PC-3 (cell line): Measurements from ENCODE around the gene ZNF324B. TPM values are rescaled to one million over a fixed set of nuclear protein-coding genes. Genes with fewer than 3 reads are reported as not detected.

Source experiments
- ATAC-seq: fragments of 200-7000 bp; cut with Tn5 transposase; 2 replicates; pipeline ENCODE4 v1.9.1; 2020; ENCODE audit warnings: mild to moderate bottlenecking, moderate library complexity
- BruUV-seq: library from RNA; stranded (reverse); fragments of 400-500 nt; replicated peaks from 2 replicates; lab custom pipeline; 2021; lab: Mats Ljungman, UMichigan
- CTCF ChIA-PET: fragments of 300-600 bp; sonication (Branson Sonifier 250); formaldehyde crosslinking; loops from one replicate; lab custom pipeline; 2022; ENCODE audit warnings: antibody characterized with exemption; lab: Charles Lee
- POLR2A ChIA-PET: fragments of 300-600 bp; sonication (Branson Sonifier 250); formaldehyde crosslinking; loops from one replicate; lab custom pipeline; 2022; ENCODE audit warnings: antibody characterized with exemption; ENCODE audit not compliant: unreplicated experiment; lab: Charles Lee
- DNase-seq: peaks from one replicate; pipeline ENCODE4 v3.0.0-alpha.2; 2015
- H2AFZ ChIP-seq: fragments of 300-600 bp; sonication (generic); 2 replicates; pipeline ENCODE4 v1.6.0; 2016; ENCODE audit warnings: antibody characterized with exemption, low read length
- H3F3A ChIP-seq: fragments of 300-600 bp; sonication (generic); one replicate; pipeline ENCODE4 v1.6.0; 2017; ENCODE audit warnings: antibody characterized with exemption, low read length, control low read depth, mild to moderate bottlenecking; ENCODE audit not compliant: unreplicated experiment
- H3K27ac ChIP-seq: fragments of 300-600 bp; sonication (generic); 2 replicates; pipeline ENCODE4 v1.5.1; 2016; ENCODE audit warnings: mild to moderate bottlenecking, low read length
- H3K27me3 ChIP-seq: fragments of 300-600 bp; sonication (generic); 2 replicates; pipeline ENCODE4 v1.6.1; 2016; ENCODE audit warnings: low read length, mixed read lengths
- H3K36me3 ChIP-seq: fragments of 300-600 bp; sonication (generic); 2 replicates; pipeline ENCODE4 v1.6.1; 2016; ENCODE audit warnings: low read depth, mixed run types, low read length, mixed read lengths
- H3K4me1 ChIP-seq: fragments of 300-600 bp; sonication (generic); 2 replicates; pipeline ENCODE4 v1.5.1; 2016; ENCODE audit warnings: low read length; ENCODE audit not compliant: insufficient read depth
- H3K4me2 ChIP-seq: fragments of 300-600 bp; sonication (generic); 2 replicates; pipeline ENCODE4 v1.6.0; 2016; ENCODE audit warnings: low read length
- H3K4me3 ChIP-seq: fragments of 300-600 bp; sonication (generic); 2 replicates; pipeline ENCODE4 v1.5.1; 2016; ENCODE audit warnings: mild to moderate bottlenecking, low read length, mixed read lengths
- H3K79me2 ChIP-seq: fragments of 300-600 bp; sonication (generic); 2 replicates; pipeline ENCODE4 v1.6.1; 2017; ENCODE audit warnings: low read length, mixed read lengths
- H3K9ac ChIP-seq: fragments of 300-600 bp; sonication (generic); 2 replicates; pipeline ENCODE4 v1.6.0; 2016; ENCODE audit warnings: mild to moderate bottlenecking, low read length
- H3K9me2 ChIP-seq: fragments of 300-600 bp; sonication (generic); replicated peaks from 2 replicates; pipeline ENCODE4 v1.6.1; 2016; ENCODE audit warnings: mixed run types, low read length, mixed read lengths
- H3K9me3 ChIP-seq: fragments of 300-600 bp; sonication (generic); 2 replicates; pipeline ENCODE4 v1.6.1; 2016; ENCODE audit warnings: low read length, mixed read lengths
- H4K20me1 ChIP-seq: fragments of 300-600 bp; sonication (generic); 2 replicates; pipeline ENCODE4 v1.6.1; 2016; ENCODE audit warnings: low read length, mixed read lengths
- CTCF ChIP-seq: fragments of 300-600 bp; sonication (generic); conservative IDR thresholded peaks from 2 replicates; pipeline ENCODE4 v1.5.1; 2017; ENCODE audit warnings: antibody characterized with exemption, low read depth, mild to moderate bottlenecking, low read length
- EZH2 ChIP-seq: fragments of 300-600 bp; sonication (generic); IDR thresholded peaks from one replicate; pipeline ENCODE4 v1.6.1; 2017; ENCODE audit warnings: antibody characterized with exemption, mild to moderate bottlenecking, low read length; ENCODE audit not compliant: unreplicated experiment
- EZH2phosphoT487 ChIP-seq: fragments of 300-600 bp; sonication (generic); IDR thresholded peaks from 2 replicates; pipeline ENCODE4 v1.6.1; 2018; ENCODE audit warnings: mild to moderate bottlenecking, antibody characterized with exemption, low read length, borderline replicate concordance
- intact Hi-C: fragments of 100-400 bp; cut with micrococcal nuclease; formaldehyde crosslinking; loops from 2 replicates; pipeline ENCODE4 v1.9.0; 2023
- total RNA-seq: library from RNA; depleted of rRNA; stranded (reverse); fragments of >200 nt; gene quantifications from 2 replicates; pipeline ENCODE4 v1.2.3, GENCODE V29; 2014

Gene ZNF324B
- total RNA-seq, 1 experiment from 2014 or later: 11.2 TPM

DNA sequence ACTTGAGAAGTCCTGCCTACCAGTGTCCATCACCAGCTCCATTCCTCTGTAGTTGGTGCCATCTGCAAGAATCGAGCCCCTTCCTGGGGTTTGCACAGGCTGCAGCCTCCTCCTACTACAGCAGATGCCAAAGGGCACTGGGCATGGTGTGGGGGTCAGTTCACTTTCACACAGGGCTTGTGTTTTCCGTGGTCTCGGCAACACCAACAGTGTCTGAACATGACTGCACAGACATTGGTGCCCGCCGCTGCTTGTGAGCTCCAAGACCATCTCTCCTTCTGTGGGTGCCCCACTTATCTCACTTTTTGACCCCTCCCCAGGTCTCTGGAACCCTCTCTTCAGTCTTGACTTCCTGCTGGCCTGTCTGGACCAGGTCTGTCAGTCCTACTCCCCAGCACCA, 40.0 kb downstream of the ZNF324B start:
- Histone ChIP-seq H2AFZ (no peak overlapping the region), H3K27ac (no peak overlapping the region), H3K9ac (no peak overlapping the region), H3K9me2 (no peaks in the 10 kb centered on the region), H3F3A (no peaks in the 10 kb centered on the region), H4K20me1 (no peaks in the 10 kb centered on the region), H3K36me3 (no peaks in the 10 kb centered on the region), H3K4me1 (no peaks in the 10 kb centered on the region), H3K4me3 (no peak overlapping the region), H3K27me3 (no peaks in the 10 kb centered on the region), H3K4me2 (no peak overlapping the region), H3K79me2 (peaks cover 26% of the 10 kb centered on the region), H3K9me3 (no peaks in the 10 kb centered on the region)
- intact Hi-C loops: no loop called here
- ATAC-seq (no peak), DNase-seq (no peak)
- TF ChIP-seq CTCF (no peak), EZH2phosphoT487 (no peak), EZH2 (no peak)
- BruUV-seq: no TSS peak
- CTCF ChIA-PET: no interaction called here
- POLR2A ChIA-PET: no interaction called here

DNA sequence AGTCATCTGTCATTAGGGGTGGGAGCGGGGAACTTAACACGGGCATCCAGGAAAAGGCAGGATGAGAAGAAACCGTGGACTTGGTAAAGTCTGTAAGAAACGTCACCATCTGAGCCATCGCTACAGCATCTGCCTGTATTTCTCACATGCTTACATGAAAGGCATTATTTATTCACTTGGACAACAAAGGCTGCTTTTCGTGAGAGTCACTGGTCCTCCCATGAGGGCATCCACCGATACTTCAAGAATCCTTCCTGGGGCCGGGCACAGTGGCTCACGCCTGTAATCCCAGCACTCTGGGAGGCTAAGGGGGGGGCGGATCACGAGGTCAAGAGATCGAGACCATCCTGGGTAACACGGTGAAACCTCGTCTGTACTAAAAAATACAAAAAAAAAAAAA, 40.8 kb downstream of the ZNF324B start:
- BruUV-seq: no TSS peak
- no peaks in the 10 kb centered on the region for H3K9me3 ChIP-seq
- ChIA-PET CTCF (no interaction called here), POLR2A (interaction anchor here (0.7 kb wide), 1 partner anchor 63 kb away, joined by 8 read pairs; the partner anchor contains the start of gene CHMP2A)
- no peak for ATAC-seq
- no peaks in the 10 kb centered on the region for H3K27me3 ChIP-seq
- H3F3A ChIP-seq: no peaks in the 10 kb centered on the region
- peaks cover 35% of the 10 kb centered on the region for H3K79me2 ChIP-seq
- no peak overlapping the region for H3K4me2 ChIP-seq
- H3K4me1 ChIP-seq: no peaks in the 10 kb centered on the region
- no peak for DNase-seq
- H3K27ac ChIP-seq: no peak overlapping the region
- H4K20me1 ChIP-seq: no peaks in the 10 kb centered on the region
- no peaks in the 10 kb centered on the region for H3K9me2 ChIP-seq
- no peak overlapping the region for H3K4me3 ChIP-seq
- no peaks in the 10 kb centered on the region for H3K36me3 ChIP-seq
- TF ChIP-seq CTCF (no peak), EZH2phosphoT487 (no peak), EZH2 (no peak)
- no peak overlapping the region for H3K9ac ChIP-seq
- H2AFZ ChIP-seq: no peak overlapping the region
- intact Hi-C loops: no loop called here

GRCh38 chr19:58497634-58498170, 46.3 kb downstream of the ZNF324B start:
- intact Hi-C loops: no loop called here
- ATAC-seq (no peak), DNase-seq (no peak)
- Histone ChIP-seq H3K36me3 (no peaks in the 10 kb centered on the region), H3K9me2 (no peaks in the 10 kb centered on the region), H3K4me3 (peak overlapping the region; percentile 69), H3K79me2 (peaks cover 36% of the 10 kb centered on the region), H3K9me3 (no peaks in the 10 kb centered on the region), H3K4me1 (peaks cover 21% of the 10 kb centered on the region), H3K27me3 (no peaks in the 10 kb centered on the region), H3K27ac (no peak overlapping the region), H2AFZ (no peak overlapping the region), H3K9ac (no peak overlapping the region), H3F3A (no peaks in the 10 kb centered on the region), H3K4me2 (peak overlapping the region; percentile 85), H4K20me1 (no peaks in the 10 kb centered on the region)
- POLR2A ChIA-PET: no interaction called here
- CTCF ChIA-PET: no interaction called here
- TF ChIP-seq EZH2phosphoT487 (no peak), CTCF (no peak), EZH2 (no peak)
- BruUV-seq: no TSS peak
